OCI-LY7 (cell line): ENCODE data around the gene PCYOX1L. TPM values are rescaled to one million over a fixed set of nuclear protein-coding genes. Genes with fewer than 3 reads are reported as not detected.

Experiments used
- BruUV-seq: library from RNA; stranded (reverse); fragments of 400-500 nt; replicated peaks from 2 replicates; lab custom pipeline; 2021; lab: Mats Ljungman, UMichigan
- CTCF ChIA-PET: fragments of 300-600 bp; sonication (Branson Sonifier 250); formaldehyde crosslinking; loops from one replicate; lab custom pipeline; 2022; ENCODE audit warnings: antibody characterized with exemption; ENCODE audit not compliant: unreplicated experiment; lab: Charles Lee
- POLR2A ChIA-PET: fragments of 300-600 bp; sonication (Branson Sonifier 250); formaldehyde crosslinking; loops from one replicate; lab custom pipeline; 2022; ENCODE audit warnings: antibody characterized with exemption; lab: Charles Lee
- DNase-seq: peaks from one replicate; pipeline ENCODE4 v3.0.0-alpha.2; 2015; ENCODE audit warnings: low spot score
- H2AFZ ChIP-seq: fragments of 200-600 bp; sonication (generic), shearing (Covaris generic); 2 replicates; pipeline ENCODE4 v1.6.1; 2014; ENCODE audit warnings: mild to moderate bottlenecking, antibody characterized with exemption, low read length, moderate library complexity
- H3K27ac ChIP-seq: fragments of 200-600 bp; sonication (generic); 2 replicates; pipeline ENCODE4 v1.5.1; 2014; ENCODE audit warnings: mixed run types, low read depth, mild to moderate bottlenecking, moderate library complexity, low read length, inconsistent platforms; ENCODE audit not compliant: poor library complexity, severe bottlenecking
- H3K36me3 ChIP-seq: fragments of 200-600 bp; sonication (generic); 2 replicates; pipeline ENCODE4 v1.6.1; 2014; ENCODE audit warnings: mild to moderate bottlenecking, antibody characterized with exemption, low read length, moderate library complexity, mixed read lengths; ENCODE audit not compliant: insufficient read depth
- H3K4me1 ChIP-seq: fragments of 200-600 bp; sonication (generic); 2 replicates; pipeline ENCODE4 v1.5.1; 2014; ENCODE audit warnings: mild to moderate bottlenecking, low read length; ENCODE audit not compliant: insufficient read depth, poor library complexity, severe bottlenecking
- H3K4me2 ChIP-seq: fragments of 200-600 bp; sonication (generic); 2 replicates; pipeline ENCODE4 v1.6.1; 2014; ENCODE audit warnings: mild to moderate bottlenecking, low read length
- H3K4me3 ChIP-seq: fragments of 200-600 bp; sonication (generic); 2 replicates; pipeline ENCODE4 v1.5.1; 2014; ENCODE audit warnings: mild to moderate bottlenecking, low read depth, low read length; ENCODE audit not compliant: poor library complexity, severe bottlenecking
- H3K79me2 ChIP-seq: fragments of 200-600 bp; sonication (generic); 2 replicates; pipeline ENCODE4 v1.6.1; 2016; ENCODE audit warnings: low read depth, mild to moderate bottlenecking, low read length, moderate library complexity, mixed read lengths; ENCODE audit not compliant: insufficient read depth
- H3K9me2 ChIP-seq: fragments of 200-600 bp; sonication (generic); 2 replicates; pipeline ENCODE4 v1.6.1; 2016; ENCODE audit warnings: mild to moderate bottlenecking, low read length, mixed read lengths; ENCODE audit not compliant: insufficient read depth
- H3K9me3 ChIP-seq: fragments of 200-600 bp; sonication (generic); 2 replicates; pipeline ENCODE4 v1.6.1; 2014; ENCODE audit warnings: mild to moderate bottlenecking, mixed run types, low read length, mixed read lengths
- H4K20me1 ChIP-seq: fragments of 200-600 bp; sonication (generic); 2 replicates; pipeline ENCODE4 v1.6.1; 2014; ENCODE audit warnings: mild to moderate bottlenecking, antibody characterized with exemption, low read length, moderate library complexity, mixed read lengths; ENCODE audit not compliant: insufficient read depth
- CTCF ChIP-seq: fragments of 200-600 bp; sonication (generic); conservative IDR thresholded peaks from 2 replicates; pipeline ENCODE4 v1.5.1; 2014; ENCODE audit warnings: mild to moderate bottlenecking, antibody characterized with exemption, low read length, moderate library complexity, mixed read lengths
- EZH2phosphoT487 ChIP-seq: fragments of 200-600 bp; sonication (generic); IDR thresholded peaks from 2 replicates; pipeline ENCODE4 v1.6.1; 2018; ENCODE audit warnings: low read depth, borderline replicate concordance, mild to moderate bottlenecking, mixed run types, antibody characterized with exemption, low read length, moderate library complexity, mixed read lengths
- intact Hi-C: fragments of 100-400 bp; cut with micrococcal nuclease; formaldehyde crosslinking; loops from one replicate; pipeline ENCODE4 v1.10.0; 2022; ENCODE audit not compliant: unreplicated experiment
- total RNA-seq, 2 experiments: library from RNA; depleted of rRNA in 1 of 2; stranded (reverse); fragments of >200 nt in 1 of 2; shearing (Covaris generic) in 1 of 2; gene quantifications; 2 replicates each; pipeline ENCODE4 v1.2.3, GENCODE V29; 2014 to 2022

Gene PCYOX1L
- total RNA-seq, 2 experiments from 2014 or later = 22.5 to 33.3 TPM

- no TSS peak for BruUV-seq
- ChIA-PET CTCF (interaction anchor here (1.1 kb wide), 1 partner anchor 10 kb away, joined by 3 read pairs; no protein-coding TSS in a partner anchor), POLR2A (interaction anchor here (12.6 kb wide), 1 partner anchor 18 kb away, joined by 183 read pairs; the partner anchor contains the start of gene GRPEL2)
- H4K20me1 ChIP-seq = peaks cover 3% of the 10 kb centered on the region; the same call in 1 of the 2 replicates
- no peaks in the 10 kb centered on the region for H3K9me3 ChIP-seq
- no peak overlapping the region for H3K27ac ChIP-seq
- peaks cover 12% of the 10 kb centered on the region; the same call in 1 of the 2 replicates for H3K79me2 ChIP-seq
- H3K4me2 ChIP-seq = no peak overlapping the region
- peaks cover 15% of the 10 kb centered on the region for H3K4me1 ChIP-seq
- H3K9me2 ChIP-seq = no peaks in the 10 kb centered on the region
- no peak overlapping the region for H2AFZ ChIP-seq
- no peaks in the 10 kb centered on the region for H3K36me3 ChIP-seq
- DNase-seq = no peak
- intact Hi-C loops = no loop called here
- H3K4me3 ChIP-seq = no peak overlapping the region
- no peak for TF ChIP-seq EZH2phosphoT487
- no peak for TF ChIP-seq CTCF
Measured at GRCh38 chr5:149362541-149362940, 4.7 kb downstream of the PCYOX1L start.

GRCh38 chr5:149363358-149363757, 5.5 kb downstream of the PCYOX1L start:
- Histone ChIP-seq H3K4me3 (no peak overlapping the region), H2AFZ (no peak overlapping the region), H3K27ac (no peak overlapping the region), H3K4me2 (no peak overlapping the region), H3K36me3 (no peaks in the 10 kb centered on the region), H3K9me3 (no peaks in the 10 kb centered on the region), H3K79me2 (peaks cover 10% of the 10 kb centered on the region; the same call in 1 of the 2 replicates), H4K20me1 (peaks cover 3% of the 10 kb centered on the region; the same call in 1 of the 2 replicates), H3K4me1 (peaks cover 15% of the 10 kb centered on the region), H3K9me2 (no peaks in the 10 kb centered on the region)
- intact Hi-C loops = no loop called here
- POLR2A ChIA-PET = interaction anchor here (12.6 kb wide), 1 partner anchor 19 kb away, joined by 183 read pairs; the partner anchor contains the start of gene GRPEL2
- BruUV-seq = no TSS peak
- CTCF ChIA-PET = interaction anchor here (1.1 kb wide), 1 partner anchor 10 kb away, joined by 3 read pairs; no protein-coding TSS in a partner anchor
- TF ChIP-seq CTCF (no peak), EZH2phosphoT487 (no peak)
- no peak for DNase-seq

GRCh38 chr5:149363936-149364335, 6.1 kb downstream of the PCYOX1L start:
- H3K4me1 ChIP-seq = peaks cover 10% of the 10 kb centered on the region
- intact Hi-C loops = no loop called here
- CTCF ChIA-PET = no interaction called here
- no peaks in the 10 kb centered on the region for H3K9me3 ChIP-seq
- peaks cover 5% of the 10 kb centered on the region; the same call in 1 of the 2 replicates for H3K79me2 ChIP-seq
- H2AFZ ChIP-seq = no peak overlapping the region
- H3K4me3 ChIP-seq = no peak overlapping the region
- POLR2A ChIA-PET = interaction anchor here (12.6 kb wide), 1 partner anchor 19 kb away, joined by 183 read pairs; the partner anchor contains the start of gene GRPEL2
- no peaks in the 10 kb centered on the region for H3K9me2 ChIP-seq
- no peaks in the 10 kb centered on the region for H3K36me3 ChIP-seq
- H4K20me1 ChIP-seq = peaks cover 1% of the 10 kb centered on the region; the same call in 1 of the 2 replicates
- H3K27ac ChIP-seq = no peak overlapping the region
- H3K4me2 ChIP-seq = no peak overlapping the region
- no TSS peak for BruUV-seq
- no peak for DNase-seq
- no peak for TF ChIP-seq CTCF
- TF ChIP-seq EZH2phosphoT487 = no peak
